ENCODE results near the gene SCNN1G.
"Not testable (repeated sequence)": the region's sequence is repeated elsewhere in the genome, so short reads cannot be mapped to it uniquely, and the experiment has no call there.

SCNN1G gene

DNA sequence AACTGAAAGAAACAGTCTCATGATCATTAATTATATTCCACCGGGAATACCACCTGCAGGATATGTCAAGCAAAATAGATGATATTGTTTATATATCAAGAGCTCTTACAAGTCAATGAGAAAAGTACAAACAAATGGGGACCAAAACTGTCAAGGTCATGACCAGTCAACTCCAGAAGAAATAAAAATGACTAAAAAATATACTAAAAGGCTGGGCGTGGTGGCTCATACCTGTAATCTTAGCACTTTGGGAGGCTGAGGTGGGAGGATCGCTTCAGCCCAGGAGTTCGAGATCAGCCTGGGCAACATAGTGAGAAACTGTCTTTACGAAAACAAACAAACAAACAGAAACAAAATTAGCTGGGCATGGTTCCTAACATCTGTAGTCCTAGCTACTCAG, 69.8 kb downstream of the SCNN1G start:
- DNase-seq (ENCODE audit: low spot score): no peak

DNA sequence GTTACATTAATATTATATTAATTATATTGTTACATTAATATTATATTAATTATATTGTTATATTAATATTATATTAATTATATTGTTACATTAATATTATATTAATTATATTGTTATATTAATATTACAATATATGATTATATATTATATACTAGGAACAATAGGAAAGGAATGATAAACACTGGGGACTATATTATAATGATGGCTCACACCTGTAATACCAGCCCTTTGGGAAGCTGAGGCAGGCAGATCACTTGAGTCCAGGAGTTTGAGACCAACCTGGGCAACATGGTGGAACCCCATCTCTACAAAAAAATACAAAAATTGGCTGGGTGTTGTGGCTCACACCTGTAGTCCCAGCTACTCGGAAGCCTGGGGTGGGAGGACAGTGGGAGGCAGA, 71.1 kb downstream of the SCNN1G start:
- not testable (repeated sequence) for DNase-seq (ENCODE audit: low spot score)

DNA sequence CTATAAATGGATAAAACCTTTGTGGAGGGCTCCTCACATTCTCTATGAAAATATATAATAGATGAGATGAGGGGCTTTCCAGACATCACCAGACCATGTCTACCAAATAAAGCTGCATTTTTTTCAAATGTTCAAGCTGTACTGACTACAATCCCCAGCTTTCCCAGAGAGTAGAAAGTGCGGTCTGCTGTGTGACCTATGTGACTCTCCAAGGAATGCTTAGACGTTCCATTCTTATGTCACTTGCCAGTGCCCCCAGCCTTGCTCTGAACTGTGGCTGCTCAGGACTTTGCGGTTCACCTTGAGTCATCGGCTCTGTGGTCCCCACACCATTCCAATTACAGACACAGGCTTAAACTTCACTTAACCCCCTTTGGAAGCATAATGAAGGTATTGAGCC, 71.8 kb downstream of the SCNN1G start:
- DNase-seq (ENCODE audit: low spot score): no peak

DNA sequence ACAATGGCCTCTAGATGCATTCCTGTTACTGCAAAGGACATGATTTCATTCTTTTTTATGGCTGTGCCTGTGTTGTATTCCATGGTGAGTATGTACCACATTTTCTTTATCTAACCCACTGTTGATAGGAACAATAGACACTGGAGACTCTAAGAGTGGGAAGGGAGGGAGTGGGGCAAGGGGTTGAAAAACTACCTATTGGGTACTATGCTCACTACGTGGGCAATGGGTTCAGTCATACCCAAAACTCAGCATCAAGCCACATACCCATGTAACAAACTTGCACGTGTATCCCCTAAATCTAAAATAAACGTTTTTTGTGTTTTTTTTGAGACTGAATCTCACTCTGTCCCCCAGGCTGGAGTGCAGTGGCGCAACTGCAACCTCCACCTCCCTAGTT, 72.5 kb downstream of the SCNN1G start:
- DNase-seq (ENCODE audit: low spot score): no peak

DNA sequence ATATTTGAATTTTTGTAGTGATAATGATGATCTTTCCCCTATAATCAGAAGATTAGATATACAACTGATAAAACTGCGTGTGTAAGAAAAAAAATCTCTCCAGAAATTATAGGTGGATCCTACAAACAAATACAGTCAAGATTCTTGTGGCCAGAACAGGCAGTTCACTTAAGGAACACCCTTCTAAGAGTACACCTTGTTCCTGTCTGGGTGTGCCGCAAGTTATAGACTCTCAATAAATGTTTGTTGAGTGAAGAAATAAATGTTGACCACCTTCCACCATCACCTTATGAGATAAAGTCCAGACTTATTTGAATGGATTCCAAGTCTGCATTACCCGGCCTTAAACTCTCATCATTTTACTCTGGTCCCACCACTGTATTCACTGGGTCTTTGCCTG, 73.9 kb downstream of the SCNN1G start:
- DNase-seq (ENCODE audit: low spot score): no peak

DNA sequence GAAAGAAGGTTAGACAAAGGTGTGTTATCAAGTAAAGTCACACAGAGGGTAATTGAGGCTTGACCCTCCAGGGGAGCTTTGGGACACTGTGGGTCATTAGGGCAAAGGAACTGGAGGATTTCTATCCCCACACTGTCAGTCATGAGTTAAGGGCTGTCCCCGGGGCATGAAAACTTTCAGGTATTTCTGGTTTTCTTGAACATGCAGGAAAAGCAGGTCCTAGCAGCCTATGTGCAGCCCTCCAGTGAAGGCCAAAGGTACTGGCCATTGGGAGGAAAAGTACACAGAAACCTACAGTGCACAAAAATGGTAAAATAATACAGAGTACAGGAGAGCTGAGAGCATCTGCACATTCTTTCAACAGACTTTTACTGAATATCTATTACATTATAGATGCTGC, 75.1 kb downstream of the SCNN1G start:
- no peak for DNase-seq (ENCODE audit: low spot score)

DNA sequence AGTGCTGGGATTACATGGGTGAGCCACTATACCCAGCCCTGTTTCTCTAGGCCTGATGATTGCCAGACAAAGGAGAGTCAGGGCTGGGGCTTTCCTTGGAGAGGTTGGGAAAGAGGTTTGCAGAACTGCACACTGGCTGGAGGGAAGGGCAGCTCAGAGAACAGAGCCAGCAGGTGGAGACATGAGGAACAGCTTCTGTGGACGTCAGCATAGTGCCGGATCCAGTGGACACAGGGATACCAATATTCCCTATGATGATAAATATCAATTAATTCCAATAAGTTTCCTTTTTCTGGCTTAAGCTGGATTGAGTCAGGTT, 76.3 kb downstream of the SCNN1G start:
- DNase-seq (ENCODE audit: low spot score): no peak

All from pons (tissue), 1 donor.